GM19035 (cell line): ENCODE results near the gene GRPEL2.
"Not testable (repeated sequence)": the region's sequence is repeated elsewhere in the genome, so short reads cannot be mapped to it uniquely, and the experiment has no call there.

Experiments
- ATAC-seq: cut with Tn5 transposase; IDR thresholded peaks from one replicate; pipeline ENCODE4 v1.9.1; 2021; ENCODE audit not compliant: unreplicated experiment

GRPEL2 gene

GRCh38 chr5:149392718-149393117 is 47.4 kb downstream of the GRPEL2 start:
- ATAC-seq = no peak

- not testable (repeated sequence) for ATAC-seq
These were observed 49.7 kb downstream of the GRPEL2 start for GRCh38 chr5:149394996-149395395.

GRCh38 chr5:149397530-149397929 is 52.2 kb downstream of the GRPEL2 start:
- ATAC-seq = no peak

DNA sequence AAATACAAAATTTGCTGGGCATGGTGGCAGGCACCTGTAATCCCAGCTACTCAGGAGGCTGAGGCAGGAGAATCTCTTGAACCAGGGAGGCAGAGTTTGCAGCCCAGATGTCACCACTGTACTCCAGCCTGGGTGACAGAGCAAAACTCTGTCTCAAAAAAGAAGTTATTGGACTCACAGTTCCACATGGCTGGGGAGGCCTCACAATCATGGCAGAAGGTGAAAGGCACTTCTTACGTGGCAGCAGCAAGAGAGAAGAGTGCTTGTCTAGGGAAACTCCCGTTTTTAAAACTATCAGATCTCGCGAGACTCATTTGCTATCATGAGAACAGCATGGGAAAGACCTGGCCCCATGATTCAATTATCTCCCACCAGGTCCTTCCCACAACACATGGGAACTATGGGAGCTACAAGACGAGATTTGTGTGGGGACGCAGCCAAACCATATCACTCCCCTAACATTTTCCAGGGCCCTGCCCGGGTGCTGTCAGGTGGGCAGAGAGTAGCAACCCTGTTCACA is 53.5 kb downstream of the GRPEL2 start:
- not testable (repeated sequence) for ATAC-seq

- no peak for ATAC-seq
These were observed 54.5 kb downstream of the GRPEL2 start for GRCh38 chr5:149399775-149400174.

DNA sequence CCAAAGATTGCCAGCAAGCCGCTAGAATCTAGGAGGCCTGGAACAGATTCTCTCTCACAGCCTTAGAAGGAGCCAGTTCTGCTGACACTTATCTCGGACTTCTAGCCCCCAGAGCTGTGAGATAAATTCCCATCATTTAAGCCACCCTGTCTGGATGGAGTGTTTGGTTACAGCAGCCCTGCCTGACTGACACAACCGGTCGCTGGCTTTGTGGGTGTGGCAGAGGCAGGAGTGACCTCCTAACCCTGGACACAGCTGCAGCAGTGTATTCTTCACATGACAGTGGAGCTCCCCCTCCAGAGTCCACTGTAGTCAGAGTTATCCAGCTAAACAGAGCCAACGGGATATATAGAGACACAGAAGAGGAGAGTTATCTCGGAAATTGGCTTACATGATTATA is 55.0 kb downstream of the GRPEL2 start:
- ATAC-seq = no peak

DNA sequence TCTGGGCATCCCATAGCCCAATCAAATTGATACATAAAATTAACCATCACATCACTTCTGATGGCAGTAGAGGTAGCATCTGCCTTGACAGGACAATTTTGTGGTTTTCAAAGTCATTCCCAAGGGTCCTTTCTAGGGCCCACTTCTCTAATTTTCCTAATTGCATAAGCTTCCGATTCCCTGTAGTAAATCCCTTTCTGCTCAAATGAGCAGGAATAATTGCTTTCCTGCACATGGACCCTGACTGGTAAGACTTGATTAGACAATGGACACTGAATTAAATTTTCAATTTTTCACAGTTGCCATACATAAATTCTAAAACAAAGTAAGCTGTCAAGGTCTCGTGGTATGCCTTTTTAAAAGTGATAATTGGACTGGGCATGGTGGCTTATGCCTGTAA is 55.8 kb downstream of the GRPEL2 start:
- ATAC-seq = no peak

GRCh38 chr5:149402291-149402690 is 57.0 kb downstream of the GRPEL2 start:
- no peak for ATAC-seq
